GM12872 (cell line): ENCODE results near the gene SOCS6.

ENCODE experiments used
- TF ChIP-seq, protein P1 (sequence below): IDR thresholded peaks from 3 replicates; pipeline ENCODE4 v1.5.1; 2011; ENCODE audit warnings: low read depth, mild to moderate bottlenecking, low read length, moderate library complexity; ENCODE audit not compliant: insufficient read depth

SOCS6 gene

DNA sequence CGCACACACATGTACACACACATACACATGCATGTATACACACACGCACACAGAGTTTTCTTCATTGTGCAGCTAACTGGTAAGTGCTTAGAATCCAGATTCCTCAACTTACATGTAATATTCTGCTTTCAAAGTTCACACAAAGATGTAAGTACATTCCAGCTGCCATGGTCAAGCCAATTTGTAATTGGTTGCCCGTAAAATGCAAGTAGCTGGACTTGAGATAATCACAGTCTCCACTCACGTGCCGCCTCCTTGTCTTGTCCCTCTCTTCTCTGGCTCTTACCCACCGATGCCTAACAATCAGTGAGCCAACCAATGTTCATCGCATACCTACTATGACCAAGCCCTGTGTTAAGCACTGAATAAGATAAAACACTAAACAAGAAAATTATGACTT lies 77.8 kb downstream of the SOCS6 start:
- TF ChIP-seq, protein P1, sequence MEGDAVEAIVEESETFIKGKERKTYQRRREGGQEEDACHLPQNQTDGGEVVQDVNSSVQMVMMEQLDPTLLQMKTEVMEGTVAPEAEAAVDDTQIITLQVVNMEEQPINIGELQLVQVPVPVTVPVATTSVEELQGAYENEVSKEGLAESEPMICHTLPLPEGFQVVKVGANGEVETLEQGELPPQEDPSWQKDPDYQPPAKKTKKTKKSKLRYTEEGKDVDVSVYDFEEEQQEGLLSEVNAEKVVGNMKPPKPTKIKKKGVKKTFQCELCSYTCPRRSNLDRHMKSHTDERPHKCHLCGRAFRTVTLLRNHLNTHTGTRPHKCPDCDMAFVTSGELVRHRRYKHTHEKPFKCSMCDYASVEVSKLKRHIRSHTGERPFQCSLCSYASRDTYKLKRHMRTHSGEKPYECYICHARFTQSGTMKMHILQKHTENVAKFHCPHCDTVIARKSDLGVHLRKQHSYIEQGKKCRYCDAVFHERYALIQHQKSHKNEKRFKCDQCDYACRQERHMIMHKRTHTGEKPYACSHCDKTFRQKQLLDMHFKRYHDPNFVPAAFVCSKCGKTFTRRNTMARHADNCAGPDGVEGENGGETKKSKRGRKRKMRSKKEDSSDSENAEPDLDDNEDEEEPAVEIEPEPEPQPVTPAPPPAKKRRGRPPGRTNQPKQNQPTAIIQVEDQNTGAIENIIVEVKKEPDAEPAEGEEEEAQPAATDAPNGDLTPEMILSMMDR = no peak

DNA sequence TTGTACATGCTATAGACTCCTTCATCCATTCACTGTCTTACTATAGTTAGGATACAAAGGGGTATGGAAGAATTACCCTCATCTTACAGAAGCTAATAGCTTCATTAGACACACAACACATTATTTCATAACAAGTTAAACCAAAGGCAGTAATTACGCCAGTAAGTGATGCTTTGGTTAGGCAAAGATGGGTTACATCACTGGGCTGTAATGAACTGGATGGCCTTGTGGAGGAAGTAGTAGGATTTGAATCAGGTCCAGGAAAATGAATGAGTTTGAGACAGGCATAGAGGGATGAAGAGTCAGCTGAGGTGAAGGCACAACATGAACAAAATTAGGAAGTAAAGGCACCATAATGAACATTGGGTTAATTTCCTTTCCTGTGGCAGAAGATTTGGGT lies 80.1 kb downstream of the SOCS6 start:
- TF ChIP-seq, protein P1 = no peak

DNA sequence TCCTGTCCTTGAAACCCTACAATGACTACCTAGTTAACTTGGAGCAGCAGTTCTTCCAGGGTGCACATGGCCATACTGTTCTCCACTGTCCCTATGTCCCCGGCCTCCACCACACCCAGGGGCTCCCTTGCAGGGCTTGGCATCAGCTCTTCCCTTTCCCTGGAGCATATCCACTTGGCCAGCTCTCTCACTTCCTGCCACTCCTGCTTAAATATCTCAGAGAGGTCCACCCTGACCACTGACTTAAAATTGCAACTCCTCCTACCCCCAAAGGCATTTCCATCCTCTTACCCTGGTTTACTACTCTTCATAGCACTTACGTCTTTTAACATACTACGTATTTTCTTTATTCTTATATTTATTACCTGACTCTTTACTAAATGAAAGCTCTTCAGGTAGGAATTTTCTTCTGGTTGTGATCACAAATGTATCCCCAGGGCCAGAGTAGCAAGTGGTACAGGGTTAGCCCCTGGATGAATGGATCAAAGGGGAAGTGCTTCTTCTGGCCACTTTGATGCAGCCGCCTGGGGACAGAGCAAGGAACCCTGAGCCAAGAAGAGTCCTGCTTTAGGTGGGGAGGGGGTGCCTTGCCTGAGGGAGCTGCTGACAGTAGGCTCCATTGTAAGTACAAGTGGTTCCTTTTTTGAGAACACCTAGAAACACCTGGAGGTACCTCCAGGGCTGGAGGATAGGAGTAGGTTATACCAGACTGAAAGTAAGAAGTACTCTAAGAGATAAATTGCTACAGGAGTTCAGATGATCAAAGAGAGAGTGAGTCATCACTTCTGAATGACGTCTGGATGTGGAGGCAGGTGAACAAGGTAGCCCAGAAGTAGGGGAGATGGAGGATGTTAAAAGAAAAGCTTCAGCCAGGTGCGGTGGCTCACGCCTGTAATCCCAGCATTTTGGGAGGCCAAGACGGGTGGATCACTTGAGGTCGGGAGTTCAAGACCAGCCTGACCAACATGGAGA lies 82.2 kb downstream of the SOCS6 start:
- TF ChIP-seq, protein P1 = no peak

DNA sequence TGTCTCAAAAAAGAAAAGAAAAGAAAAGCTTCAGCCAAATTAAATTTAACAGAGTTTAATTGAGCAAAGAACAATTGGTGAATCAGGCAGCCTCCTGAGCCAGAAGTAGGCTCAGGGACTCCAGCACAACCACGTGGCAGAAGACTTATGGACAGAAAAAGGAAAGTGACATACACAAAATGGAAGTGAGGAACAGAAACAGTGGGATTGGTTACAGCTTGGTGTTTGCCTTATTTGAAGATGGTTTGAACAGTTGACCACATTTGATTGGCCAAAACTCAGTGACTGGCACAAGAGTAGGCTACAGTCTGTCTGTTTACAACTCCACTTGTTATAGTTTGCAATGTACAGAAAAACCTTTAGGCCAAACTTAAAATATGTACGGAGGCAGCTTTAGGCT lies 83.1 kb downstream of the SOCS6 start:
- TF ChIP-seq, protein P1 = no peak

DNA sequence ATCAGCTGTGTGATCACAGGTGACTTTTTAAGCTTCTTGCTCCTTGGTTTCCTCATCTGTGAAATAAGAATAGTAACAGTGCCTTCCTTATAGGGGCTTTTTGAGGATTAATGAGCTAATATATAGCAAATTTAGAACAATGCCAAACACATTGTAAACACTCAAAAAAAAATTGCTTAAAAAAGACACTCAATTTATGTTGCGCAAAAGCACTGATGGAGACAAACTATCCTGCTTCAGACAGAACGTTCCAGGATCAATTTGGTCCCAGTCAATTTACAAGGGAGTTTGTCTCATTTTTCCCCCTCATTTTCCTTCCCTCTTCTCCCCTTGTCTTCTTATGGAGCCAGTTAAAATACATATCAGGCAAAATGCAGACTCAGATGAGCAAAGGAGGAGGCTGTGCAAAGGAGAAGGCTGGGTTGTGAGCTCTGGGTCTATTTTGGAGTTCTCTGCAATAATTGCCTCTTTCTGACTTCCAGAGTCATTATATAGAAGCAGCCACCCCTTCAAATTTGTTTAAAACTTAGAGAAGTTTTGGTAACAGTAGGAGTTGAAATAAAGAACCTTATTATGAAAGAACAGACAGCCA lies 83.7 kb downstream of the SOCS6 start:
- TF ChIP-seq, protein P1 = no peak

DNA sequence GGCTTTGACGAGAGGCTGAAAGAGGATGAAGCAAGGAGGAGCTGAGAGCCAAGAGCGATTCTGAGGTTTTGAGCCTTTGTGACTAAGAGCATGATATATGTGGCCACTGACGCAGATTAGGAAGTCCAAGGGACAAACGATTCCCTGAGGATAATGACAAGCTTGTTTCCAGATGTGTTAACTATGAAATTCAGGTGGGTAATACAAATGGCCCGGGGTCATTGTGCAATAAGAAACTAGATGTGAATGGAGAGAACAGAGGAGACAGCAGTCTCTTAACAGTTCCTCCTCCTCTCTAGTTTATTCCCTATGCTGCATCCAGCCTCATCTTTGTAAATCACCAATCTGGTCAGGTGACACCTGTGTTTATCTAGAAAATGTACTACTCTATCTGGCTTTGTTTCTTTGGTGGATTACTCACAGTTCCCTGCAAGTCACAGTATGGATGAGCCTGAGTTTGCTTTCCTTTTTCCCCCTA lies 84.2 kb downstream of the SOCS6 start:
- TF ChIP-seq, protein P1 = no peak

DNA sequence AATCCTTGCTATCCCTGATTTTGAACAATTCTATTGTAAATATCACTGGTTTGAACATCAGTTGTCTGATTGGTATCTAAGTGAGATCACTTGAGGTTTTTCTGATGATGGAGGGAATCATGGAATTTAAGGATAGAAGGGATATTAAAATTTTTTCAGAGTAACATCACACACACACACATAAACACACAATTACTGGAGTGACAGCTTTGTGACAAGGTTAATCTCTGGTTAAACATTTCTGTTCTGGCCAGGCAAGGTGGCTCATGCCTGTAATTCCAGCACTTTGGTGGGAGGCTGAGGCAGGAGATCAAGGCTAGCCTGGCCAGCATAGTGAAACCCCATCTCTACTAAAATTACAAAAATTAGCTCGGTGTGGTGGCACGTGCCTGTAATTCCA lies 85.3 kb downstream of the SOCS6 start:
- TF ChIP-seq, protein P1 = no peak
